Globus pallidus (tissue), 1 donor: ENCODE measurements around the gene MT3.
"Not testable (repeated sequence)": the region's sequence is repeated elsewhere in the genome, so short reads cannot be mapped to it uniquely, and the experiment has no call there.

Source experiments
- DNase-seq: peaks from one replicate; pipeline ENCODE4 v3.0.0-alpha.2; 2015; ENCODE audit warnings: low spot score

Gene MT3

GRCh38 chr16:56610017-56610608 lies 20.8 kb downstream of the MT3 start:
- peak; percentile 58 for DNase-seq

GRCh38 chr16:56610609-56611111 lies 21.3 kb downstream of the MT3 start:
- DNase-seq = no peak

- DNase-seq = peak; percentile 59
Observed at GRCh38 chr16:56611281-56611833, 22.0 kb downstream of the MT3 start.

GRCh38 chr16:56613706-56614105 lies 24.4 kb downstream of the MT3 start:
- DNase-seq = no peak

DNA sequence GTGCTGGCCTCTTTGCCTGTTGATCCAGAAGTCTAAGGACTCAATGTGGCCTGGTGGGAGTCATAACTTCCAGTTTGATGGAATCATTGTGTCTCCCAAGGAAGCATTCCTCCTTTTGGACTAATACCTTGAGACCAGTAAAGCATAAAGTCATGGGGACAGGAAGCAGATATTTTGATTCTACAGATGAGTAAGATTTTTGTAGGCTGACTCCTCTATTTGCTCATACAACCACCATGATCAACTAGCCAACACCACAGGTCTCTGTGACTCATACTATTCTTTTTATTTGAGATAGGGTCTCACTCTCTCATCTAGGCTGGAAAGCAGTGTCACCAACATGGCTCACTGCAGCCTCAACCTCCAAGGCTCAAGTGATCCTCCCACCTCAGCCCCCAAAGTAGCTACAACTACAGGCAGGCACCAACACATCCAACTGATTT lies 25.2 kb downstream of the MT3 start:
- DNase-seq = no peak

GRCh38 chr16:56615353-56615752 lies 26.0 kb downstream of the MT3 start:
- no peak for DNase-seq

- DNase-seq = no peak
Observed at GRCh38 chr16:56616608-56617211, 27.4 kb downstream of the MT3 start.

DNA sequence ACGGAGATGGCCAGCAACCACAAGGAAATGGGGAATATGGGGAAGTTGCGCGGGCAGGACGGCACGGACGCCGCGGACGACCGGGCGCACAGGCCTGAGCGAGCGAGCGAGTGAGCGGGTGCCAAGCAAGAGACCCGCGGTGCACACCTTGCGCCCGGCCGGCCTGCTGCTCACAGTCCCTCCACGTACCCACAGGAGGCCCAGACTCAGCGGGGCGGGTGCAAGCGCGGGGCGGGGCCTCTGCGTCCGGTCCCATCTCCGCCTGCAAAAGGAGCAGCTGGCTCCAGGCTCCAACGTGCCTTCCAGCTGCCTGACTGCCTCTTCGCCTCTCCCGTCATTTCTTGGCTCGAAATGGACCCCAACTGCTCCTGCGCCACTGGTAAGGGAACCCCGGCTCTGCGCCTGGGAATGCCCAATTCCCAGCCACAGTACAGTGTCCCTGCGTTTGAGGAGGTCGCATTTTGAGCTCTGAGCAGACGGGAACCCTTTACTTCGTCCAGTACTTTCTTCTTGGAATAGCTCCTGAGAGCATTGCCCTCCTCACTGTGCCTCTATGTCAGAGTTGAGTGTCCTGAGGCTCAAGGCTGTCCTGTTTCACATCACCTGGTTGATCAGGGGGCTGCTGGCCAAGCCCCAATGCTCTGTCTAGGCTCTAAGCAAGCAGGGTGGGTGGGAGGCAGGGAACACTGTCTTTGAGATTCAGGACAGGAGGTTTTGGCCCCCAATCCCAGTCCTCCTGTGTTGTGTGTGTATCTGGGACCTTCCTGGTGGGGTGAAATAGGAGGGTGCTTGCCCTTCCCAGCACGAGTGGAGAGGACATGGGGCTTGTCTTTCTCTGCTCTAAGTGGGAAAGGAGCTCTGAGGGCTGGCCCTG lies 28.1 kb downstream of the MT3 start:
- peak; percentile 58 for DNase-seq

DNA sequence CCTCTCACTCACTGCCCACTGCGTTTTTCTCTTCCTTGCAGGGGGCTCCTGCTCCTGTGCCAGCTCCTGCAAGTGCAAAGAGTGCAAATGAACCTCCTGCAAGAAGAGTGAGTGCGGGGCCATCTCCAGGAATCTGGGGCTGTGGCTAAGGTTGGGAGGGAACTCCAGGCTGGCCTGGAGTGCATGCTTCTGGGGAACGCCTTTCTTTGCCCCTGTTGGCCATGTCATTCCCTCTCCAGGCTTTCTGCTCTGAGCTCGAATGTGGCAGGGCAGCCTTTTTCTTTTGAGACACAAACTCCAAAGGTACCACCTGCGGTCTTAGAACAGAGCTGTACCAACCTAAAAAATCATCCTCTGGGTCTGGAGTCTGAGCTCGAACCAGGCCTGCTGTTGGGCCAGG lies 28.8 kb downstream of the MT3 start:
- DNase-seq = no peak

DNA sequence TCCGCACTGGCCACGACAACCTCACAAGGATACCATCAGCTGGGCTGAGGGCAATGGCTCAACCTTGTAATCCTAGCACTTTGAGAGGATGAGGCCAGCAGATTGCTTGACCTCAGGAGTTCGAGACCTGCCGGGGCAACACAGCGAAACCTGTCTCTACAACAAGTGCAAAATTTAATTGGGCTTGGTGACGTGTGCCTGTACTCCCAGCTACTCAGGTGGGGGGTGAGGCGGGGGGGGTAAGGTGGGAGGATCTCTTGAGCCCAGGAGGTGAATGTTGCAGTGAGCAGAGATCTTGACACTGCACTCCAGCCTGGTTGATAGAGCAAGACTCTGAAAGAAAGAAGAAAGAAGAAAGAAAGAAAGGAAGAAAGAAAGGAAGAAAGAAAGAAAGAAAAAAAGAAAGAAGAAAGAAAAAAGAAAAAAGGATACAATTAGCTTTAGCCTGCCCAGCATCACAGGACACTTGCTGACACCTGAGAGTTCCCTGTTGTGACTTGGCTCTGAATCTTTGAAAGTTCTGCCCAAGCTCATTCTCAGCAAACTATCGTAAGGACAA lies 31.1 kb downstream of the MT3 start:
- DNase-seq = no peak

- not testable (repeated sequence) for DNase-seq
Observed at GRCh38 chr16:56621665-56622445, 32.5 kb downstream of the MT3 start.

GRCh38 chr16:56623184-56623583 lies 33.9 kb downstream of the MT3 start:
- not testable (repeated sequence) for DNase-seq

- DNase-seq = no peak
Observed at GRCh38 chr16:56623637-56624036, 34.3 kb downstream of the MT3 start.

DNA sequence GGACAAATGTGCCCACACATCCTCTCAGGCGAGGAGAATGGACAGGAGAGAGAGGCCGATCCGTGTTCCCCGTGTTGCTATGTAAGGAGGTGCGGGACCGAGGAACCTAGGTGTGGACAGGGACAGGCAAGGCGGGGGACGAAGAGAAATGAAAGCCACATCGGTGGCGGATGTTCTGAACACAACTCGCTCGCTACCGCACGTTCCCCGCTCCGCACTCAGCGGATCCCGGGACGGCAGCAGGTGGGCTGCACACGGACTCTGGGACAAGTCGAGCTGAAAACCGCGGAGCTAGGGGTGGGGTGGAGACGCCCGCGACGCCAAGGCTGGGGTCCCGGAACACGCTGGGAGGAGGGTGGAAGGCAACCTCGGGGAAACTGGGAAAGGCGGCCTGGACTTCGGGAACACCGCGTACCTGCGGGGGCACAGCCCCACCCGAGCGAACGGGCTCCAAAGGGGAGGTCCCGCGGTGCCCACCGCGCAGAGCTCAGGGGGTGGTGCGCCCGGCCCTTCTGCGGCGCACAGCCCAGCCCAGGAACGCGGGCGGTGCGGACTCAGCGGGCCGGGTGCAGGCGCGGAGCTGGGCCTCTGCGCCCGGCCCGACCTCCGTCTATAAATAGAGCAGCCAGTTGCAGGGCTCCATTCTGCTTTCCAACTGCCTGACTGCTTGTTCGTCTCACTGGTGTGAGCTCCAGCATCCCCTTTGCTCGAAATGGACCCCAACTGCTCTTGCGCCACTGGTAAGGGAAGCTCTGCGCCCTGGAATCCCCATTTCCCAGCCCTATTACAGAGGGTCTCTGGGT lies 36.0 kb downstream of the MT3 start, which contains the start of gene MT1E:
MT1E (plus strand) TSS at position 642 of the 803 bp plus-strand sequence; CDS start at position 713, 71 bp downstream.
- peak; percentile 73 for DNase-seq

- no peak for DNase-seq
Observed at GRCh38 chr16:56625943-56626654, 36.8 kb downstream of the MT3 start.

DNA sequence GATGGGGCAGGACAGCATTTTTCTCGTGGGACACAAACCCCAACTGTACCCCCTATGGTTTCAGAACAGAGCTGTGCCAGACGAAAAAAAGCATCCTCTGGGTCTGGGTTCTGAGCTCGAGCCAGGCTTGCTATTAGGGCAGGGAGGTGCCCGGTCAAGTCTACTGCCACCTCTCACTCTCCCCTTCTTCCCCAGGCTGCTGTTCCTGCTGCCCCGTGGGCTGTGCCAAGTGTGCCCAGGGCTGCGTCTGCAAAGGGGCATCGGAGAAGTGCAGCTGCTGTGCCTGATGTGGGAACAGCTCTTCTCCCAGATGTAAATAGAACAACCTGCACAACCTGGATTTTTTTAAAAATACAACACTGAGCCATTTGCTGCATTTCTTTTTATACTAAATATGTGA lies 37.4 kb downstream of the MT3 start:
- no peak for DNase-seq

GRCh38 chr16:56628486-56629350 lies 39.4 kb downstream of the MT3 start:
- no peak for DNase-seq

DNA sequence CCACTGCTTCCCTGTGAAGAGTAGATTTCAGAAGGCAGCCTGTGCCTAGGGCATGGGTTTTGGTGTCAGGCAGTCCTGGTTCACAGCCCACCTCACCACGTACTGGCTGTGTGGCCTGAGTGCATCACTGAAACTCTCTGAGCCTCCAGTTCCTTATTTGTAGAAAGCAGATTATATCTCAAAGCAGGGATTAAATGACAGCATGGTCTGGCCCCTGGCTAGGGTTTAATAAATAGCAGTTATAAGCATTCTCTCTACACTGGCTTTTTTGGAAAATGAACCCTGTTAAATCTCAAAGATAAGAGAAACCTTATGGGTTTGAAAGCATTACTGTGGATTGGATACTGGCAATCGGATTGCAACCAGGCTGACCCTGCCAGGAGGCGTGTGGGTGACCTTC lies 40.2 kb downstream of the MT3 start:
- no peak for DNase-seq

GRCh38 chr16:56630134-56630533 lies 40.8 kb downstream of the MT3 start:
- DNase-seq = no peak
